ENCODE data around the gene COG3. TPM values are rescaled to one million over a fixed set of nuclear protein-coding genes. Genes with fewer than 3 reads are reported as not detected.

Gene COG3
- total RNA-seq, 3 donors from 2014 or later: 37.0 to 51.3 (median 47.2) TPM

DNA sequence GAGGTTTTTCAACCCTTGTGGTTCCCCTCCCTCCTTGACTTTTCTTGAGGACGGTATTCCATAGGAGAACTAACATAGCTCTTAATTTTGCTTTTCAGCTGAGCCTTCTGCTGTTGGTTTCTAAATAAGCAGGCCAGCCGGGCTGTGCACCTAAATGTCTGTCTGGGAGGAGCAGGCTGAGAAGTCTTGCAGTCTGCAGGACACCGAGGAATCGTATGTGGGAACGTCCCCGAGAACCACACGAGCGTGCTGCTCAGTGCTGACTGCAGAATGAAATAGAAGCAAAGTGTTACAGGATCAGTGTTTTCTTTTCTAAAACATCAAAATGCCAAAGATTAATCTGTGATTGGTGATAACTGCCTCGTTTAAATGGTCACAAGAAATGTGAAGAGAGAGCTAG is 69.9 kb downstream of the COG3 start:
- Histone ChIP-seq H3K9me3 (no peaks in the 10 kb centered on the region), H3K36me3 (ENCODE audit: low read depth) (no peaks in the 10 kb centered on the region), H3K4me3 (no peak overlapping the region), H3K4me1 (ENCODE audit: low read depth) (no peaks in the 10 kb centered on the region)
- TF ChIP-seq CTCF (IDR thresholded peaks at IDR 0.05): no peak
- intact Hi-C loops (cut with DNase I, micrococcal nuclease): no loop called here
- no peak for ATAC-seq
- no peak for DNase-seq

DNA sequence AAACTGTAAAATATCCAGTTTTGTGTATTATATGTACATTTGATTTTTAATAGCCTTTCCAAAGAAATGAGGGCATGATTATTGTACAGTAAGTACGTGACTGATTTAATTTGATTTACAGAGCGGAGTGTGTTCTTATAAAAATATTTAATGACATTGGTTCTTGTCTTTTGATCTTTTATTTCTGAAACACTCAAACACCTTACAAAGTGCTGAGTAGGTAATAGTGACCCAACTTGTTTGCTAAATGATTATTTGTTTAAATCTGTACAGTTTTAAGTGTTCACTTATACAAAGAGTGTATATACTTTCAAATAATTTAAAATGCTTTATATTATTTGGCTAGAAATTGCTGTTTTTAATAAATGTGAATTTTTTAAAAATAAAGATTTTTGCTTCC is 71.5 kb downstream of the COG3 start:
- ATAC-seq (no peak), DNase-seq (no peak)
- intact Hi-C loops (cut with DNase I, micrococcal nuclease): no loop called here
- no peak for TF ChIP-seq CTCF (IDR thresholded peaks at IDR 0.05)
- Histone ChIP-seq H3K36me3 (ENCODE audit: low read depth) (no peaks in the 10 kb centered on the region), H3K4me1 (ENCODE audit: low read depth) (no peaks in the 10 kb centered on the region), H3K4me3 (no peak overlapping the region), H3K9me3 (no peaks in the 10 kb centered on the region)

GRCh38 chr13:45537516-45537915 is 72.8 kb downstream of the COG3 start:
- intact Hi-C loops (cut with DNase I, micrococcal nuclease): no loop called here
- Histone ChIP-seq H3K9me3 (no peaks in the 10 kb centered on the region), H3K36me3 (ENCODE audit: low read depth) (no peaks in the 10 kb centered on the region), H3K4me1 (ENCODE audit: low read depth) (no peaks in the 10 kb centered on the region), H3K4me3 (no peak overlapping the region)
- DNase-seq (no peak), ATAC-seq (no peak)
- TF ChIP-seq CTCF (IDR thresholded peaks at IDR 0.05): no peak

DNA sequence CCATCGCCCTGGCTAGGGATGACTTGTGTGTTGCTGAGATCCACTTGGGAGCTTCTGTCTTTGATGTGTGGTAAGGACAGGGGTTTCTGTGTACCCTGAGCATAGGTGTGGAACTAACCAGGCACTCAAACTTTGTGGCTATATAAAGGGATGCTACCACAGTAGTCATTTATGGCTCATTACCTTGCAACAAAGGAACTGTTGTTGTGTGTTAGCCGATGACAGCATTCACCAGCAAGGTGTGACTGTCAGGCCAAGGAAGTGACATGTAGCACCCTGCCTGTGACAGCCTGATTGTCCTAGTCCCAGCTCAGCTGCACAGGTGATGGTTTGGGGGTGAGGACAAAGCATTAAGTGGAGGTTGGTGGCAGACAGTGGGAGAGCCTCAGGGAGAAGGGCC is 73.6 kb downstream of the COG3 start:
- intact Hi-C loops (cut with DNase I, micrococcal nuclease): no loop called here
- H3K4me3 ChIP-seq: no peak overlapping the region
- no peaks in the 10 kb centered on the region for H3K4me1 ChIP-seq (ENCODE audit: low read depth)
- peak; percentile 40 for ATAC-seq
- no peaks in the 10 kb centered on the region for H3K9me3 ChIP-seq
- no peak for DNase-seq
- H3K36me3 ChIP-seq (ENCODE audit: low read depth): no peaks in the 10 kb centered on the region
- TF ChIP-seq CTCF (IDR thresholded peaks at IDR 0.05): no peak

GRCh38 chr13:45540195-45540594 is 75.5 kb downstream of the COG3 start:
- Histone ChIP-seq H3K9me3 (no peaks in the 10 kb centered on the region), H3K36me3 (ENCODE audit: low read depth) (no peaks in the 10 kb centered on the region), H3K4me1 (ENCODE audit: low read depth) (no peaks in the 10 kb centered on the region), H3K4me3 (no peak overlapping the region)
- TF ChIP-seq CTCF (IDR thresholded peaks at IDR 0.05): no peak
- ATAC-seq (no peak), DNase-seq (no peak)
- intact Hi-C loops (cut with DNase I, micrococcal nuclease): no loop called here

DNA sequence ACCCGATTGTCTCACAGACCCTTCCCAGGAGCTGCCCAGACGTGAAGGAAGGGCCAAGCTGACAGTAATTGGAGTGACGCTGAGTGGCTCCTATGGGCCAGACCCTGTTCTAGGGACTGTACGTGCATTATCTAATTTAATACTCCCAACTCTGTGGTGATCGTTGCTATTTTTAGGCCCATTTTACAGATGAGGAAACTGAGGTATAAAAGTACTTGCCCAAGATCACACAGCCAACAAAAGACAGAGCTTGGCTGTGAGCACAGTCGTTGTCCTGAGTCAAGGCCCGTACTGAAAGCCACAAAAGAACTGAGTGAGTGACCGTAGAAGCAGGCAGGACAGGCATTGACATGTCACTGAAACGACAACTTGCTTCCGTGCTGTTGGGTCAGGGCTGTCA is 76.1 kb downstream of the COG3 start:
- ATAC-seq: no peak
- intact Hi-C loops (cut with DNase I, micrococcal nuclease): no loop called here
- Histone ChIP-seq H3K4me3 (no peak overlapping the region), H3K9me3 (no peaks in the 10 kb centered on the region), H3K36me3 (ENCODE audit: low read depth) (no peaks in the 10 kb centered on the region), H3K4me1 (ENCODE audit: low read depth) (no peaks in the 10 kb centered on the region)
- no peak for DNase-seq
- no peak for TF ChIP-seq CTCF (IDR thresholded peaks at IDR 0.05)

Data from mucosa of descending colon (tissue), 3 donors.